Activated naive CD8-positive, alpha-beta T cell (primary cell): ENCODE results near the gene NUDT14.

ENCODE experiments used
- H3K27ac Mint-ChIP-seq: one replicate; pipeline ENCODE4 v1.8.0; 2021; ENCODE audit warnings: mixed read lengths
- H3K27me3 Mint-ChIP-seq: one replicate; pipeline ENCODE4 v1.8.0; 2021; ENCODE audit warnings: mixed read lengths
- H3K36me3 Mint-ChIP-seq: one replicate; pipeline ENCODE4 v1.8.0; 2021; ENCODE audit warnings: mixed read lengths
- H3K4me1 Mint-ChIP-seq: one replicate; pipeline ENCODE4 v1.8.0; 2021; ENCODE audit warnings: low read depth, mixed read lengths
- H3K4me3 Mint-ChIP-seq: one replicate; pipeline ENCODE4 v1.8.0; 2021; ENCODE audit warnings: mild to moderate bottlenecking, mixed read lengths
- H3K9me3 Mint-ChIP-seq: one replicate; pipeline ENCODE4 v1.8.0; 2021; ENCODE audit warnings: low read depth, mixed read lengths

Gene NUDT14

GRCh38 chr14:105146181-105146975, 34.7 kb downstream of the NUDT14 start:
- H3K27ac Mint-ChIP-seq: no peak overlapping the region
- no peaks in the 10 kb centered on the region for H3K9me3 Mint-ChIP-seq
- H3K27me3 Mint-ChIP-seq: no peaks in the 10 kb centered on the region
- H3K4me1 Mint-ChIP-seq: no peaks in the 10 kb centered on the region
- H3K4me3 Mint-ChIP-seq: no peak overlapping the region
- no peaks in the 10 kb centered on the region for H3K36me3 Mint-ChIP-seq

- H3K27ac Mint-ChIP-seq: no peak overlapping the region
- no peak overlapping the region for H3K4me3 Mint-ChIP-seq
- no peaks in the 10 kb centered on the region for H3K27me3 Mint-ChIP-seq
- no peaks in the 10 kb centered on the region for H3K36me3 Mint-ChIP-seq
- H3K9me3 Mint-ChIP-seq: no peaks in the 10 kb centered on the region
- H3K4me1 Mint-ChIP-seq: no peaks in the 10 kb centered on the region
Observed at GRCh38 chr14:105145381-105146180, 35.5 kb downstream of the NUDT14 start.

GRCh38 chr14:105144666-105145380, 36.3 kb downstream of the NUDT14 start:
- Mint-ChIP-seq H3K9me3 (no peaks in the 10 kb centered on the region), H3K27ac (no peak overlapping the region), H3K36me3 (no peaks in the 10 kb centered on the region), H3K4me1 (no peaks in the 10 kb centered on the region), H3K27me3 (no peaks in the 10 kb centered on the region), H3K4me3 (no peak overlapping the region)

- no peaks in the 10 kb centered on the region for H3K4me1 Mint-ChIP-seq
- H3K4me3 Mint-ChIP-seq: no peak overlapping the region
- H3K27me3 Mint-ChIP-seq: no peaks in the 10 kb centered on the region
- H3K9me3 Mint-ChIP-seq: no peaks in the 10 kb centered on the region
- H3K27ac Mint-ChIP-seq: no peak overlapping the region
- no peaks in the 10 kb centered on the region for H3K36me3 Mint-ChIP-seq
Observed at GRCh38 chr14:105144026-105144665, 37.0 kb downstream of the NUDT14 start.

GRCh38 chr14:105143451-105144025, 37.6 kb downstream of the NUDT14 start:
- Mint-ChIP-seq H3K36me3 (no peaks in the 10 kb centered on the region), H3K4me3 (no peak overlapping the region), H3K27me3 (no peaks in the 10 kb centered on the region), H3K27ac (no peak overlapping the region), H3K4me1 (no peaks in the 10 kb centered on the region), H3K9me3 (no peaks in the 10 kb centered on the region)

- no peaks in the 10 kb centered on the region for H3K27me3 Mint-ChIP-seq
- no peaks in the 10 kb centered on the region for H3K36me3 Mint-ChIP-seq
- H3K27ac Mint-ChIP-seq: no peak overlapping the region
- no peaks in the 10 kb centered on the region for H3K9me3 Mint-ChIP-seq
- H3K4me1 Mint-ChIP-seq: no peaks in the 10 kb centered on the region
- H3K4me3 Mint-ChIP-seq: no peak overlapping the region
Observed at GRCh38 chr14:105142651-105143450, 38.3 kb downstream of the NUDT14 start.

- no peaks in the 10 kb centered on the region for H3K9me3 Mint-ChIP-seq
- H3K4me3 Mint-ChIP-seq: no peak overlapping the region
- H3K27me3 Mint-ChIP-seq: no peaks in the 10 kb centered on the region
- no peak overlapping the region for H3K27ac Mint-ChIP-seq
- H3K36me3 Mint-ChIP-seq: no peaks in the 10 kb centered on the region
- no peaks in the 10 kb centered on the region for H3K4me1 Mint-ChIP-seq
Observed at GRCh38 chr14:105141486-105142281, 39.4 kb downstream of the NUDT14 start.

GRCh38 chr14:105141026-105141425, 40.1 kb downstream of the NUDT14 start:
- no peaks in the 10 kb centered on the region for H3K9me3 Mint-ChIP-seq
- H3K4me3 Mint-ChIP-seq: no peak overlapping the region
- H3K27ac Mint-ChIP-seq: no peak overlapping the region
- no peaks in the 10 kb centered on the region for H3K36me3 Mint-ChIP-seq
- H3K4me1 Mint-ChIP-seq: no peaks in the 10 kb centered on the region
- H3K27me3 Mint-ChIP-seq: no peaks in the 10 kb centered on the region

GRCh38 chr14:105140581-105140980, 40.5 kb downstream of the NUDT14 start:
- H3K27me3 Mint-ChIP-seq: no peaks in the 10 kb centered on the region
- H3K9me3 Mint-ChIP-seq: no peaks in the 10 kb centered on the region
- H3K27ac Mint-ChIP-seq: no peak overlapping the region
- H3K36me3 Mint-ChIP-seq: no peaks in the 10 kb centered on the region
- no peaks in the 10 kb centered on the region for H3K4me1 Mint-ChIP-seq
- H3K4me3 Mint-ChIP-seq: no peak overlapping the region

GRCh38 chr14:105139831-105140239, 41.3 kb downstream of the NUDT14 start:
- no peaks in the 10 kb centered on the region for H3K36me3 Mint-ChIP-seq

GRCh38 chr14:105139212-105139825, 41.8 kb downstream of the NUDT14 start:
- Mint-ChIP-seq H3K36me3 (no peaks in the 10 kb centered on the region), H3K4me3 (no peak overlapping the region)

More at GRCh38 chr14:105139831-105140239, 41.3 kb downstream of the NUDT14 start:
- Mint-ChIP-seq H3K4me1 (no peaks in the 10 kb centered on the region), H3K9me3 (no peaks in the 10 kb centered on the region), H3K27me3 (no peaks in the 10 kb centered on the region), H3K27ac (no peak overlapping the region), H3K4me3 (no peak overlapping the region)

GRCh38 chr14:105138551-105139111, 42.5 kb downstream of the NUDT14 start:
- Mint-ChIP-seq H3K4me1 (no peaks in the 10 kb centered on the region), H3K27ac (no peak overlapping the region), H3K36me3 (no peaks in the 10 kb centered on the region), H3K4me3 (no peak overlapping the region), H3K27me3 (no peaks in the 10 kb centered on the region), H3K9me3 (no peaks in the 10 kb centered on the region)

More at GRCh38 chr14:105139212-105139825, 41.8 kb downstream of the NUDT14 start:
- Mint-ChIP-seq H3K4me1 (no peaks in the 10 kb centered on the region), H3K9me3 (no peaks in the 10 kb centered on the region), H3K27me3 (no peaks in the 10 kb centered on the region), H3K27ac (no peak overlapping the region)
